Mammary epithelial cell (primary cell): ENCODE data around the gene ADAMTS17.

Experiments
- EZH2 ChIP-seq: IDR thresholded peaks from 2 replicates; pipeline ENCODE4 v1.6.1; 2012; ENCODE audit warnings: low read length, inconsistent platforms, borderline replicate concordance
- TF ChIP-seq, protein P1 (sequence below), 2 donors: IDR thresholded peaks in 1 of 2; conservative IDR thresholded peaks in 1 of 2; 2 replicates each; pipeline ENCODE4 v1.5.1; 2011 to 2012; ENCODE audit warnings: inconsistent platforms in 2 of 2, low read length in 2 of 2, mild to moderate bottlenecking in 2 of 2, control low read depth in 1 of 2, low read depth in 1 of 2; ENCODE audit not compliant: insufficient read depth in 1 of 2; ENCODE audit errors: extremely low read depth in 1 of 2

DNA sequence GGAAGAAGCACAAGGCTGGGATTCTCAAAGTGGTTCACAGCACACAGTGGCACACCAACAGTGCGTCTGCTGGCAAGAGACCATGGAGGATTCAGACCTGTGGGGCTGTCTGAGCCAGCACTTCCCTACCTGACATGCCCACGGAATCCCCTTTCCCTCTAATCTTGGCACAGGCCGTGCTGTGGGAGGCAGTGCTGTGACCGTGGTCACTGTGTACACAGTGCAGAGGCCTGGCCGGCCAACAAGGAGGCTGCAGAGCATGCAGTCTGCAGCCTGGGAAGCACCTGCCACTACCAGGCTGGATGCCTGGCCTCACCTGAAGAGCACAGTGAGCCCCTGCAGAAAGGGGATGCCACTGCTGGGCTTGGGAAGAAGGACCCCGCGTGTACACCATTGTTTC is 307.6 kb downstream of the ADAMTS17 start:
- TF ChIP-seq, protein P1, sequence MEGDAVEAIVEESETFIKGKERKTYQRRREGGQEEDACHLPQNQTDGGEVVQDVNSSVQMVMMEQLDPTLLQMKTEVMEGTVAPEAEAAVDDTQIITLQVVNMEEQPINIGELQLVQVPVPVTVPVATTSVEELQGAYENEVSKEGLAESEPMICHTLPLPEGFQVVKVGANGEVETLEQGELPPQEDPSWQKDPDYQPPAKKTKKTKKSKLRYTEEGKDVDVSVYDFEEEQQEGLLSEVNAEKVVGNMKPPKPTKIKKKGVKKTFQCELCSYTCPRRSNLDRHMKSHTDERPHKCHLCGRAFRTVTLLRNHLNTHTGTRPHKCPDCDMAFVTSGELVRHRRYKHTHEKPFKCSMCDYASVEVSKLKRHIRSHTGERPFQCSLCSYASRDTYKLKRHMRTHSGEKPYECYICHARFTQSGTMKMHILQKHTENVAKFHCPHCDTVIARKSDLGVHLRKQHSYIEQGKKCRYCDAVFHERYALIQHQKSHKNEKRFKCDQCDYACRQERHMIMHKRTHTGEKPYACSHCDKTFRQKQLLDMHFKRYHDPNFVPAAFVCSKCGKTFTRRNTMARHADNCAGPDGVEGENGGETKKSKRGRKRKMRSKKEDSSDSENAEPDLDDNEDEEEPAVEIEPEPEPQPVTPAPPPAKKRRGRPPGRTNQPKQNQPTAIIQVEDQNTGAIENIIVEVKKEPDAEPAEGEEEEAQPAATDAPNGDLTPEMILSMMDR (conservative IDR thresholded peaks at IDR 0.05 in 1 of 2, IDR thresholded peaks at IDR 0.05 in 1 of 2; ENCODE audit: extremely low read depth in 1 of 2, insufficient read depth in 1 of 2, low read depth in 1 of 2, low read length in 2 of 2) = no peak
- TF ChIP-seq EZH2 = no peak
